Progenitor cell of endocrine pancreas (in vitro differentiated cells): ENCODE results near the gene FAM83G. TPM values are rescaled to one million over a fixed set of nuclear protein-coding genes. Genes with fewer than 3 reads are reported as not detected.

ENCODE experiments used
- DNase-seq: peaks from one replicate; pipeline ENCODE4 v3.0.0; 2021; ENCODE audit warnings: low spot score; ENCODE audit not compliant: unreplicated experiment
- H3K27ac Mint-ChIP-seq: 2 replicates; pipeline ENCODE4 v1.8.0; 2021; ENCODE audit warnings: mild to moderate bottlenecking, moderate library complexity, mixed read lengths
- H3K27me3 Mint-ChIP-seq: 2 replicates; pipeline ENCODE4 v1.8.0; 2021; ENCODE audit warnings: mixed read lengths
- H3K36me3 Mint-ChIP-seq: 2 replicates; pipeline ENCODE4 v1.8.0; 2022; ENCODE audit warnings: mixed read lengths; ENCODE audit not compliant: insufficient read depth
- H3K4me1 Mint-ChIP-seq: 2 replicates; pipeline ENCODE4 v1.8.0; 2021; ENCODE audit warnings: low read depth, mixed read lengths
- H3K4me3 Mint-ChIP-seq: 2 replicates; pipeline ENCODE4 v1.8.0; 2021; ENCODE audit warnings: low read depth, mild to moderate bottlenecking, moderate library complexity, mixed read lengths
- H3K9me3 Mint-ChIP-seq: 2 replicates; pipeline ENCODE4 v1.8.0; 2021; ENCODE audit warnings: low read depth, mixed read lengths
- CTCF ChIP-seq: fragments of 200-600 bp; sonication (generic); IDR thresholded peaks from one replicate; pipeline ENCODE4 v1.5.0; 2021; ENCODE audit warnings: antibody characterized with exemption, mild to moderate bottlenecking; ENCODE audit not compliant: unreplicated experiment
- total RNA-seq: library from RNA; stranded (reverse); gene quantifications from 2 replicates; pipeline ENCODE4 v1.2.1, GENCODE V29; 2021

FAM83G gene
- total RNA-seq, 1 donor from 2014 or later, result 16.6 TPM

GRCh38 chr17:18980682-18981334 is 23.8 kb downstream of the FAM83G start:
- no peak for DNase-seq
- Mint-ChIP-seq H3K9me3 (no peaks in the 10 kb centered on the region), H3K27ac (peak overlapping the region; percentile 85), H3K27me3 (no peaks in the 10 kb centered on the region), H3K36me3 (peaks cover 8% of the 10 kb centered on the region), H3K4me3 (no peak overlapping the region), H3K4me1 (peaks cover 12% of the 10 kb centered on the region)
- TF ChIP-seq CTCF, result no peak

- H3K4me1 Mint-ChIP-seq, result peaks cover 12% of the 10 kb centered on the region
These were observed 25.9 kb downstream of the FAM83G start for GRCh38 chr17:18978655-18979054.

GRCh38 chr17:18978050-18978449 is 26.5 kb downstream of the FAM83G start:
- no peak for TF ChIP-seq CTCF
- Mint-ChIP-seq H3K9me3 (no peaks in the 10 kb centered on the region), H3K4me1 (peaks cover 12% of the 10 kb centered on the region), H3K27ac (no peak overlapping the region), H3K4me3 (no peak overlapping the region), H3K36me3 (peaks cover 8% of the 10 kb centered on the region), H3K27me3 (no peaks in the 10 kb centered on the region)
- DNase-seq, result no peak

More at GRCh38 chr17:18978655-18979054, 25.9 kb downstream of the FAM83G start:
- no peaks in the 10 kb centered on the region for H3K27me3 Mint-ChIP-seq
- no peak for DNase-seq
- no peak for TF ChIP-seq CTCF
- no peak overlapping the region for H3K27ac Mint-ChIP-seq
- no peak overlapping the region for H3K4me3 Mint-ChIP-seq
- no peaks in the 10 kb centered on the region for H3K9me3 Mint-ChIP-seq
- H3K36me3 Mint-ChIP-seq, result peaks cover 8% of the 10 kb centered on the region

GRCh38 chr17:18977646-18978045 is 26.9 kb downstream of the FAM83G start:
- H3K4me3 Mint-ChIP-seq, result no peak overlapping the region
- no peak overlapping the region for H3K27ac Mint-ChIP-seq
- H3K36me3 Mint-ChIP-seq, result peaks cover 8% of the 10 kb centered on the region
- DNase-seq, result no peak
- TF ChIP-seq CTCF, result no peak
- peaks cover 12% of the 10 kb centered on the region for H3K4me1 Mint-ChIP-seq
- H3K27me3 Mint-ChIP-seq, result no peaks in the 10 kb centered on the region
- no peaks in the 10 kb centered on the region for H3K9me3 Mint-ChIP-seq

GRCh38 chr17:18977021-18977420 is 27.5 kb downstream of the FAM83G start:
- Mint-ChIP-seq H3K4me1 (peaks cover 10% of the 10 kb centered on the region), H3K27me3 (no peaks in the 10 kb centered on the region), H3K27ac (no peak overlapping the region), H3K4me3 (no peak overlapping the region), H3K9me3 (no peaks in the 10 kb centered on the region), H3K36me3 (peaks cover 8% of the 10 kb centered on the region)
- no peak for TF ChIP-seq CTCF
- DNase-seq, result no peak
